HuH-7.5 (cell line): ENCODE results near the gene GAPDH.
"Not testable (repeated sequence)": the region's sequence is repeated elsewhere in the genome, so short reads cannot be mapped to it uniquely, and the experiment has no call there.

Source experiments
- DNase-seq: peaks from one replicate; pipeline ENCODE4 v3.0.0; 2011; ENCODE audit warnings: low spot score

The GAPDH gene

GRCh38 chr12:6529291-6529737 is 5.0 kb upstream of the GAPDH start:
- no peak for DNase-seq

GRCh38 chr12:6530576-6531260 is 3.6 kb upstream of the GAPDH start:
- no peak for DNase-seq

- no peak for DNase-seq
Observed at GRCh38 chr12:6532051-6532926, 2.0 kb upstream of the GAPDH start.

- DNase-seq = no peak
Observed at GRCh38 chr12:6532927-6533652, 1.2 kb upstream of the GAPDH start.

- DNase-seq = no peak
Observed at GRCh38 chr12:6533653-6533922, 729 bp upstream of the GAPDH start.

GRCh38 chr12:6534695-6534944 is 303 bp downstream of the GAPDH start:
- DNase-seq = no peak

- no peak for DNase-seq
Observed at GRCh38 chr12:6534945-6535696, 804 bp downstream of the GAPDH start.

- no peak for DNase-seq
Observed at GRCh38 chr12:6535697-6535946, 1.3 kb downstream of the GAPDH start.

GRCh38 chr12:6535960-6536847 is 1.9 kb downstream of the GAPDH start:
- no peak for DNase-seq

- DNase-seq = no peak
Observed at GRCh38 chr12:6536894-6537579, 2.7 kb downstream of the GAPDH start.

- DNase-seq = not testable (repeated sequence)
Observed at GRCh38 chr12:6537580-6538419, 3.5 kb downstream of the GAPDH start.

- DNase-seq = no peak
Observed at GRCh38 chr12:6538420-6539313, 4.3 kb downstream of the GAPDH start.

GRCh38 chr12:6539314-6539682 is 5.0 kb downstream of the GAPDH start:
- no peak for DNase-seq

GRCh38 chr12:6539707-6540134 is 5.4 kb downstream of the GAPDH start:
- no peak for DNase-seq

GRCh38 chr12:6540181-6540877 is 6.0 kb downstream of the GAPDH start:
- DNase-seq = no peak

- no peak for DNase-seq
Observed at GRCh38 chr12:6541371-6542165, 7.3 kb downstream of the GAPDH start.

GRCh38 chr12:6542209-6543009 is 8.1 kb downstream of the GAPDH start:
- peak; percentile 74 for DNase-seq
